Activated T-helper 17 cell treated with anti-CD3 and anti-CD28 coated beads, Interleukin-2, amount 50 U/mL, for 72 hours (primary cell): ENCODE data around the gene SPATC1L. TPM values are rescaled to one million over a fixed set of nuclear protein-coding genes. Genes with fewer than 3 reads are reported as not detected.
"Not testable (repeated sequence)": the region's sequence is repeated elsewhere in the genome, so short reads cannot be mapped to it uniquely, and the experiment has no call there.

Experiments
- ATAC-seq: fragments of 150-1000 bp; cut with Tn5 transposase; replicated peaks from 2 replicates; pipeline ENCODE4 v1.10.0; 2021; ENCODE audit warnings: mild to moderate bottlenecking, moderate library complexity
- H3K27ac Mint-ChIP-seq: one replicate; pipeline ENCODE4 v1.8.0; 2022; ENCODE audit warnings: mixed read lengths
- H3K27me3 Mint-ChIP-seq: one replicate; pipeline ENCODE4 v1.8.0; 2022; ENCODE audit warnings: mixed read lengths
- H3K36me3 Mint-ChIP-seq: one replicate; pipeline ENCODE4 v1.8.0; 2022; ENCODE audit warnings: low read depth, mild to moderate bottlenecking, mixed read lengths
- H3K4me1 Mint-ChIP-seq: one replicate; pipeline ENCODE4 v1.8.0; 2022; ENCODE audit warnings: mixed read lengths
- H3K4me3 Mint-ChIP-seq: one replicate; pipeline ENCODE4 v1.8.0; 2022; ENCODE audit warnings: mild to moderate bottlenecking, mixed read lengths
- H3K9me3 Mint-ChIP-seq: one replicate; pipeline ENCODE4 v1.8.0; 2022; ENCODE audit warnings: mixed read lengths
- total RNA-seq, 2 donors: library from RNA; stranded (reverse); gene quantifications; one replicate each; pipeline ENCODE4 v1.2.3, GENCODE V29; 2022

The SPATC1L gene
- total RNA-seq, 2 donors from 2014 or later: 3.8 to 6.7 TPM

DNA sequence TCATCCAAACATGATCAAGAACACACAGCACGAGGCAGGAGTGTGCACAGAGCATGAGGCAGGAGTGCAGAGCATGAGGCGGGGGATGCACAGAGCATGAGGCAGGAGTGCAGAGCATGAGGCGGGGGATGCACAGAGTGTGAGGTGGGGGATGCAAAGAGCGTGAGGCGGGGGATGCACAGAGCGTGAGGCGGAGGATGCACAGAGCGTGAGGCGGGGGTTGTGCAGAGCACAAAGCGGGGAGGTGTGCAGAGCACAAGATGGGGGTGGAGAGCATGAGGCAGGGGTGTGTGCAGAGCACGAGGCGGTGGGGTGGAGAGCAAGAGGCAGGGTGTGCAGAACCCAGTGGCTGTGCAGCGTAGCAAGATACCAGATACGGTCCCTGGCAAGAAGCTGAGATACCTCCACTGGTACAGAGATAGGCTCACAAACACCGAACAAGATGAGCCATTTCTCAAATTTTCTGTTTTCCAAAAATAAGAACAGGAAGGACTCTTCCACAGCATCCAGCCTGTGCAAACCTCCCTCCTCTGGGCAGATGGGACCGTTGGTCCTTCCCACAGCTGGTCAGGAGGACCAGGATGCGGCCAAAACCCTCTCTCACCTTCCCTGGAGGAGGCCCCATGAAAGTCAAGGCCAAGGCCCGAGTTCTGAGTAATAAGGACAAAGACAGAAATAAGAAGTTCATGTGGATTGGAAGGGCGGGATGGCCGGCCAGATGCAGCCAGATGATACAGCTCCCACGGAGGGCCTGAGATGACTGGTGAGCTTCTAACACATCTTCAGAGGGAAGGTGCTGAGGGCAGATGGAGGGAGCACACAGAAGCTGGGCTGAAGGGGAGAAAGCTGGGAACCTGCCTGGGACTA lies 12.0 kb downstream of the SPATC1L start:
- peaks cover 13% of the 10 kb centered on the region for H3K27me3 Mint-ChIP-seq
- H3K36me3 Mint-ChIP-seq: no peaks in the 10 kb centered on the region
- no peak overlapping the region for H3K27ac Mint-ChIP-seq
- peaks cover 13% of the 10 kb centered on the region for H3K9me3 Mint-ChIP-seq
- no peak overlapping the region for H3K4me3 Mint-ChIP-seq
- no peak for ATAC-seq
- H3K4me1 Mint-ChIP-seq: no peaks in the 10 kb centered on the region

DNA sequence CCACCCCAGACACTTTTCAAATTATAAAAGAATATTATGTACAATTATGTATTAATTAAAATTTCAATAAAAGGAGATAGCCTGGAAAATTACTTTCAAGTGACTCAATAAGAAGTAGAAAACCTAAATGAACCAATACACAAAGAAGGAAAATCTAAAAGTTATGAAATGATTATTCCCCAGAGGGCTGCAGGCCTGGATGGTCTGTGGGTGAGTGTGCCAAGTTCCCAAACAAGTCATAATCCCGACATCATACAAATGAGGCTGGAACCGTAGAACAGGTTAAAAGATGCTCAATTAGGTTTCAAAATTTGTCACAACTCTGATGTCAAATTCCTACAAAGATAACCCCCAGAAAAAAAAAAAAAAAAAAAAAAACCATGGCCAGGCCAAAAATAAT lies 12.7 kb downstream of the SPATC1L start:
- Mint-ChIP-seq H3K27me3 (peaks cover 13% of the 10 kb centered on the region), H3K36me3 (no peaks in the 10 kb centered on the region), H3K9me3 (peaks cover 13% of the 10 kb centered on the region), H3K27ac (no peak overlapping the region), H3K4me1 (no peaks in the 10 kb centered on the region), H3K4me3 (no peak overlapping the region)
- ATAC-seq: no peak

DNA sequence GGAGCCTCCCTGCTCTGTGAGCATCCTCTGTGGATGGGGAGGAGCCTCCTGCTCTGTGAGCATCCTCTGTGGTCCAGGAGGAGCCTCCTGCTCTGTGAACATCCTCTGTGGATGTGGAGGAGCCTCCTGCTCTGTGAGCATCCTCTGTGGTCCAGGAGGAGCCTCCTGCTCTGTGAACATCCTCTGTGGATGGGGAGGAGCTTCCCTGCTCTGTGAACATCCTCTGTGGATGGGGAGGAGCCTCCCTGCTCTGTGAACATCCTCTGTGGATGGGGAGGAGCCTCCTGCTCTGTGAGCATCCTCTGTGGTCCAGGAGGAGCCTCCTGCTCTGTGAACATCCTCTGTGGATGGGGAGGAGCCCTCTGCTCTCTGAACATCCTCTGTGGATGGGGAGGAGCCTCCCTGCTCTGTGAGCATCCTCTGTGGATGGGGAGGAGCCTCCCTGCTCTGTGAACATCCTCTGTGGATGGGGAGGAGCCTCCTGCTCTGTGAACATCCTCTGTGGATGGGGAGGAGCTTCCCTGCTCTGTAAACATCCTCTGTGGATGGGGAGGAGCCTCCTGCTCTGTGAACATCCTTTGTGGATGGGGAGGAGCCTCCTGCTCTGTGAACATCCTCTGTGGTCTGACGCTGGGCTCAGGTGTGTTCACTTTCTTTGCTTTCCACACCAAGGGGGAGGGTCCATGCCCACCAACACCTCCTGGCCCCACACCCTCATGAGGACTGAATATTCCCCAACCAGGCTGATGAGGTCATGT lies 13.6 kb downstream of the SPATC1L start:
- H3K4me1 Mint-ChIP-seq, ATAC-seq, H3K27me3 Mint-ChIP-seq, H3K9me3 Mint-ChIP-seq, H3K4me3 Mint-ChIP-seq, H3K36me3 Mint-ChIP-seq: not testable (repeated sequence)
- peak overlapping the region; percentile 66 for H3K27ac Mint-ChIP-seq

DNA sequence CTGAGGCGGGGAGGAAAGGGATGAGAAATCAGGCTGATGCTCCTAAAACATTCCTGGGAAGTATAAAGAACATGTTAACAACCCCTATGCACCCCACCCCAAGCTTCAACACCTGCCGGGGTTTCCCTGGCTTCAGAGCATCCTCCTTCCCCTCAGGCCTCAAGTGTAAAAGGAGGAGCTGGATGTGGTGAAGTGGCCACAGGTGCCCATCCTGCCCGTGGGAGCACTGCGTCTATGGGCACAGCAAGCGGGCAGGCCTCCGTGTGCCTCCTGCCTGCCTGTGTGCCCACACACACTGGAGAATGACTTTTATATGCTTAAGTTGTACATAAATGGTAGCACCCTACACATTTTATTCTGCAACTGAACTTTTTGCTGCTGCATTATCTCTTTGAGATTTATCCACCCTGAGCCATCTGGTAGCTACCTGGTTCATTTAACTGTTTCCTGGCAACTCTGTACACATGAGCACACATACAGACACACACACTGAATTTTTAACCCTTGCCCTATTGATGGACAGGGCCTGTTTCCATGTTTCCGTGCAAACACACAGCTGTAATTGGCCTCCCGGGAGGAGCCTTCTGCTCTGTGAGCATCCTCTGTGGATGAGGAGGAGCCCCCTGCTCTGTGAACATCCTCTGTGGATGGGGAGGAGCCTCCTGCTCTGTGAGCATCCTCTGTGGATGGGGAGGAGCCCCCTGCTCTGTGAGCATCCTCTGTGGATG lies 15.4 kb downstream of the SPATC1L start:
- Mint-ChIP-seq H3K27ac (no peak overlapping the region), H3K9me3 (no peaks in the 10 kb centered on the region), H3K4me3 (no peak overlapping the region), H3K4me1 (no peaks in the 10 kb centered on the region), H3K27me3 (no peaks in the 10 kb centered on the region), H3K36me3 (no peaks in the 10 kb centered on the region)
- no peak for ATAC-seq

DNA sequence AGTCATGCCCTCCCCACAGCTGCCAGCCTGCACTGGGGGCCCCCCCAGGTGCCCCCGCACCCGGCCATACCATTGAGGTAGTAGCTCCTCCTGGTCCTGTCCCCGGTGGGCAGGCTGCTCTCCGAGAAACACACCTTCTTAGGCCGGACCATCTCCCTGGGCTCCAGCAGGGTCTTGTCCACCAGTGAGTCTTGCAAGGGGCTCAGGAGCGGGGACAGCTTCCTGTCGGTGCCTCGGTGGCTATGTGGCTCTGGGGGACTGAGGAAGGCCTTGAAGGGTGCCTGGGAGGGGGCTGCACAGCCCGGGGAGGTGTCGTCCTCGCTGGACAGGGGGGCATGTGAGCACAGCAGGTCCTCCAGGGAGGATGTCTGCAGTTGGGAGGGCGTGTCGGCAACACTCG lies 16.0 kb downstream of the SPATC1L start:
- Mint-ChIP-seq H3K4me3 (no peak overlapping the region), H3K4me1 (no peaks in the 10 kb centered on the region), H3K36me3 (no peaks in the 10 kb centered on the region), H3K27ac (no peak overlapping the region), H3K27me3 (peaks cover 3% of the 10 kb centered on the region), H3K9me3 (no peaks in the 10 kb centered on the region)
- no peak for ATAC-seq

DNA sequence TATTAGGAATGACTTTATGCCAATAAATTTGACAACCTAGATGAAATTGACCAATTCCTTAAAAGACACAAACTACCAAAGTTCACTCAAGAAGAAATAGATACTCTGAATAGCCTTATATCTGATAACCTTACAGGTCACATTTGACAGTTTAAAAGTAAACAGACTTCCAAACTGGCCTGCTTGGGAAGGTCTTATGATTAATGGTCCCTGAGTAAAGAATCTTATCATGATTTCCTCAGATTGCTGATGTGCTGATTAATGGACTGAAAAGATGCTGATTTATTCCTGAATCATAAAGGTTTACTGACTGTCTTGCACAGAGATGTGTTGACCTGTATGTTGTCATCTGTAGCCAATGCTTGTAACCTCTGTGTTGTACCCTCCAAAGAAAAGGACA lies 19.2 kb downstream of the SPATC1L start:
- Mint-ChIP-seq H3K4me1 (no peaks in the 10 kb centered on the region), H3K9me3 (no peaks in the 10 kb centered on the region), H3K27me3 (peaks cover 8% of the 10 kb centered on the region), H3K4me3 (no peak overlapping the region), H3K27ac (no peak overlapping the region), H3K36me3 (no peaks in the 10 kb centered on the region)
- no peak for ATAC-seq

DNA sequence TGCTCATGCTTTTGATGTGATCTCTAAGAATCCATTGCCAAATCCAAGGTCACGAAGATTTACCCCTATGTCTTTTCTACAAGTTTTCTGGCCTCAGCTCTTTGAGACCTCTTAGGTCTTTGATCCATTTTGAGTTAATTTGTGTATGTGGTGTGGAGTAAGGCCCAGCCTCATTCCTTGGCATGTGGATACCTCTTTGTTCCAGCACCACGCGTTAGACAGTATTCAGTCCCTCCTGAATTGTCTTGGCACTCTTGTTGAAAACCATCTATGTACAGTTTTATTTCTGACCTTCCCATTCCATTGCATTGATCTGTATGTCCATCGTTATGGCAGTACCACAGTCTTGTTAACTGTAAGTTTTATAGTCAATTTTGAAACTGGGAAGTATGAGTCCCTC lies 20.9 kb downstream of the SPATC1L start:
- Mint-ChIP-seq H3K36me3 (no peaks in the 10 kb centered on the region), H3K4me3 (no peak overlapping the region), H3K27ac (no peak overlapping the region), H3K4me1 (no peaks in the 10 kb centered on the region), H3K27me3 (peaks cover 8% of the 10 kb centered on the region), H3K9me3 (no peaks in the 10 kb centered on the region)
- ATAC-seq: no peak

DNA sequence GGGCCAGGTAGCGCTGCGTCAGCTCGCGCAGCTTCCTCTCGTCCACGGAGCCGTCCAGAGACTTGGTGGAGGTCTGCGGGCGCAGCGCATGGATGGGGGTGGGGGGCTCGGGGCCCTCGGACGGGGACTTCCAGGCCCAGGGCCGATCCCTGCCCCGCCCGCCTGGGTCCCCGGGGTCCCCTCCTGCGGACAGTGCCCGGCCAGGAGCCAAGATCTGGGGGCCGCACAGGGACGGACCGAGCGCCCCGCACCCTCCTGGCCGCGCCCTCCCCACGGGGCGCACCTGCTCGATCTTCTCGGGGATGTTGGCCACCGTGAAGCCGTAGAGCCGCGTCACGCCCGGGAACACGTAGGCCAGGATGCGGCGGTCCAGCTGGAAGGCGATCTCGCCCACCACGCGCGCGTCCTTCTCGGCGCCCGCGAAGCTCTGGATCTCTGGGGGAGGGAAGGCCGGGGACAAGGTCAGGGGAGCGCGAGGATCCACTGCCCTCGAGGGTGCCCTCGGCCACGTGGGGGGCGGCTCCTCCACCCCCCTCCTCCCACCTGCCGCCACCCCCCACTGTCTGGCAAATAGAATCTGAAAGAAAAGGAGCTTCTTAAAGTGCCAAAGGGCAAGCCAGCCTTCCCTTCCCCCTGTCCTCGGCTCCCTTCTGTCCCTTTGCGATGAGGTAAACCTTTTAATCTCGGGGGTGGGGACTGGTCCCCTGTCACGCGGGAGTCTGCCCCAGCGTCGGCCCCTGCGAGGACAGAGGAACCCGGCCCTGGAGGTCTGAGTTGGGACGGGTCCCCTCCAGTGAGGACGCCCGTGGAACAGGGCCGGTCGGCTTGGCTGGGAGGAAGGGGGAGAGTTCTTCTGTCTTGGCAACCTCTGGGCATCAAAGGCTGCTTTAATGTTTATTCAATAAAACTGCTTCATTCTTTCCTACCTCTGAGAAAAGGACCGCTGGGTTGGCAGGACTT lies 22.3 kb downstream of the SPATC1L start:
- no peak overlapping the region for H3K27ac Mint-ChIP-seq
- no peak overlapping the region for H3K4me3 Mint-ChIP-seq
- H3K36me3 Mint-ChIP-seq: no peaks in the 10 kb centered on the region
- H3K9me3 Mint-ChIP-seq: no peaks in the 10 kb centered on the region
- no peaks in the 10 kb centered on the region for H3K4me1 Mint-ChIP-seq
- H3K27me3 Mint-ChIP-seq: peaks cover 8% of the 10 kb centered on the region
- no peak for ATAC-seq

DNA sequence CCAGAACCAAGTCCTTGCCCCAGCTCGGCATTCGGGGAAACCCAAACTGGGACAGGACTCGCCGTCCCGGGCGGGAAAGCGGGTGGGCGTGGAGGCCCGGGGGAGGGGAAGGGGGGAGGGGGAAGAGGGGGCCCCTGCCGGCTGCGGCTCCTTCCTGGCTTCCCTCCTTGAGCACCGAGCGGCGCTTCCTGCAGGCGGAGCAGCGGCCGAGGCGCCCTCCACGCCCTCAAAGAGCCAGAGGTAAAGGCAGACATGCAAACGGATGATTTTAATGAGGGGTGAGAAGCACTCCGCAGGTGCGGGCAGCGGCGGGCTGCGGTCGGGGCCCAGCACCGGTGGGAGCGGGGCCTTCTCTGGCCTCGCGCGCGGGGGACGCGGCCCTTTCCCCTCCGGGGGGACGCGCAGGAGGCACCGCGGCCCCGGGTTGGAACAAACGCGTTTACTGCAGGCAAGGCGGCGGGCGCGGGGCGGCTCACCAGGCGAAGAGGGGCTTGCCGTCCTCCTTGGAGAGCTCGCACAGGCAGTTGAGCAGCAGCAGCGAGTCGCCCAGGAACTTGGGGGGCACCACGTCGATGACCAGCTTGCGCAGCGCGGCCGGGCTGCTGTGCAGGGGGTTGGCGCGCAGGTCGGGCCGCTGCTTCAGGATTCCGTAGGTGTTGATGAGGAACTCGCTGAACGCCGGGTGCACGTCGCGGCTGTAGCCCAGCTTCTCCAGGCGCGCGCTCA lies 23.2 kb downstream of the SPATC1L start:
- H3K27me3 Mint-ChIP-seq: peaks cover 8% of the 10 kb centered on the region
- H3K27ac Mint-ChIP-seq: no peak overlapping the region
- H3K36me3 Mint-ChIP-seq: no peaks in the 10 kb centered on the region
- no peak for ATAC-seq
- no peak overlapping the region for H3K4me3 Mint-ChIP-seq
- H3K9me3 Mint-ChIP-seq: no peaks in the 10 kb centered on the region
- H3K4me1 Mint-ChIP-seq: no peaks in the 10 kb centered on the region

DNA sequence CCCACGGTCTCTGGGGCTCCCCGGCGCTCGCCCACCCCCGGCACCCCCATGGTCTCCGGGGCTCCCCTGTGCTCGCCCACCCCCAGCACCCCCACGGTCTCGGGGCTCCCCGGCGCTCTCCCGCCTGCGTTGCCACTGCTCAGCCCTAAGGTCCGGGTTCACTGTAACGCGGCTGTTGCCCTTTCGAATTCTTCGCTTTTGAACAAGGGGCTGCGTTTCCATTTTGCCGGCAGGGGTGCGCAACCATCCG lies 23.7 kb downstream of the SPATC1L start:
- H3K36me3 Mint-ChIP-seq: no peaks in the 10 kb centered on the region
- no peak overlapping the region for H3K27ac Mint-ChIP-seq
- H3K4me3 Mint-ChIP-seq: no peak overlapping the region
- H3K9me3 Mint-ChIP-seq: no peaks in the 10 kb centered on the region
- ATAC-seq: no peak
- no peaks in the 10 kb centered on the region for H3K4me1 Mint-ChIP-seq
- H3K27me3 Mint-ChIP-seq: peaks cover 8% of the 10 kb centered on the region

DNA sequence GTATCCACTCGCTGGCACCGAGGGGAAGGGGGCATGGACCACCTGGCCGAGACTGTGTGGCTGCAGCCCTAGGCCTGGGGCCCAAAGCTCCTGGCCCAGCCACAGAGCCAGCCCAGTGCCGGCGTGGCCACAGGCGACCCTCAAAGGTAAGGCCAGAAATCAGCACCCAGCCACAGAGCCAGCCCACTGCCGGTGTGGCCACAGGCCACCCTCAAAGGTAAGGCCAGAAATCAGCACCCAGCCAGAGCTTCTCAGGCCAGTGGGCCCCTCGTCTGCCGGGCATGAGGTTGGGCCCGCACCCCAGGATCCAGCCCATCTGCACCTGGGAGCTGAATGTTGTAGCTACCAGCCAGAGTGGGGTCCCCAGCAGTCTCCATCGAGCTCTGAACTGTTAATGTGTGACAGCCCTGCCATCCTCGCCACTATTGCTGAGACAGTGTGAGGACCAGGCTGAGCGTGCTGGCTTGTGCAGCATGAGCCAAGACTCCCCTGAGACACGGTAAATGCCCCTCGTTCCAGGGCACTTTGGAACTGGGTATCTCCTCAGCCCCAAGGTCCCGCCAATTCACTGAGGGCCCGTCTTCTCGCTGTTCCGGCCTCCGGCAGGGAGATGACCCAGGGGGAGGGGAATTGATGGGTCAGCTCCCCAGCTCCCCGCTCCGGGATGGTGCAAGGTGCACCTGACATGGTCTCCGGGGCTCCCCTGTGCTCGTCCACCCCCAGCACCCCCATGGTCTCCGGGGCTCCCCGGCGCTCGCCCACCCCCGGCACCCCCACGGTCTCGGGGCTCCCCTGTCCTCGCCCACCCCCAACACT lies 24.2 kb downstream of the SPATC1L start:
- H3K4me1 Mint-ChIP-seq: no peaks in the 10 kb centered on the region
- H3K27me3 Mint-ChIP-seq: peaks cover 8% of the 10 kb centered on the region
- no peaks in the 10 kb centered on the region for H3K36me3 Mint-ChIP-seq
- no peak overlapping the region for H3K27ac Mint-ChIP-seq
- no peak overlapping the region for H3K4me3 Mint-ChIP-seq
- no peaks in the 10 kb centered on the region for H3K9me3 Mint-ChIP-seq
- no peak for ATAC-seq

DNA sequence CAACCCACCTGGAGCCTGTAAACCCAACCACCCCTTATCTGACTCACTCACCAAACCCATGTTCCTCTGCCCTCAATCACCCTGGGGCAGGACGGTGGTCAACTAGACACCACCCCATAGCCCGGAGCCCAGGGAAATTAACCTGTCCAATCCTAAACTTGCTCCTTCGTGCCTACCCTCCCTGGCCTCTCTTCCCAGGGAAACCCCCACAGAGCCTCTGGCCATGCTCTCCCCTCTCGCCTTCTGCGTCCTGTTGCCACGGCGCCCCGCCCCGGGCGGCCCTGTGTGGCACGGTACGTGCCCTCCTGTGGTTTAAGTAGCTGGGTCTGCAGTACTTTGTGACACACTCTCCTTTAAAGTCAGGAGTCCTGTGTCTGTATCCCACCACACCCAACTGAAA lies 24.9 kb downstream of the SPATC1L start:
- H3K4me1 Mint-ChIP-seq: no peaks in the 10 kb centered on the region
- H3K27ac Mint-ChIP-seq: no peak overlapping the region
- no peaks in the 10 kb centered on the region for H3K9me3 Mint-ChIP-seq
- ATAC-seq: no peak
- H3K4me3 Mint-ChIP-seq: no peak overlapping the region
- H3K27me3 Mint-ChIP-seq: peaks cover 8% of the 10 kb centered on the region
- H3K36me3 Mint-ChIP-seq: no peaks in the 10 kb centered on the region

DNA sequence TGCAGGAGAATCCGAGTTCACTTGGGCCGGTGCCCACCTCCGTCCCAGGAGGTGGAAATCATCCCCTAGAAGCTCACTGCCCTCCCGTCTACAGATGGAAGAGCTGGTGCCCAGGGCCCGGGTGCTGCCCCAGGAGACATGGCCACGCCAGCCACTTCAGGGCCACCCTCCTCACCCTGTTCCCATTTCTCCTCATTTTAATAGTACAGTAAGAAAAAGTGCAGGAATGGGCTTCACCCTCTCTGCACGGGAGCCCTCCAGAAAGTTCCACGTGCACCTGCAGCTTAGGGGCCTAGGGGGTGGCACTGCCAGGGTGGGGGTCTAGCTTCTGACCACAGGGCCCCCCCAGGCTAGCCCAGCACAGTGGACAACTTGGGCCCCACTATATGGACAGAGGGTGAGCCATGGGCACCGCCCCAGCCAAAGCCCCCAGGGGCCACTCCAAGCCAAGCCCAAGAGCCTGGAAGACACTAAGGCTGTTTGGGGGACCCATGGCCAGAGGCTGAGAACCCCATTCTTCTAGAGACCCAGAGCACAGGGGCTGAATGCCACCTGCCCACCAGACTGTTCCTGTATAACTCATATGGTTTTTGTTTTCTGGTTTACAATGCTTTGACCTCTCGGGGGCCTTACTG lies 25.5 kb downstream of the SPATC1L start:
- Mint-ChIP-seq H3K27me3 (peaks cover 8% of the 10 kb centered on the region), H3K27ac (no peak overlapping the region), H3K9me3 (no peaks in the 10 kb centered on the region), H3K36me3 (no peaks in the 10 kb centered on the region), H3K4me3 (no peak overlapping the region), H3K4me1 (no peaks in the 10 kb centered on the region)
- ATAC-seq: no peak
